RWPE2 (cell line): Measurements from ENCODE around the gene PHC2.

Experiments used
- ATAC-seq: fragments of 200-7000 bp; cut with Tn5 transposase; 3 replicates; pipeline ENCODE4 v1.9.1; 2021; ENCODE audit warnings: low read depth
- DNase-seq: peaks from one replicate; pipeline ENCODE4 v3.0.0-alpha.2; 2020; ENCODE audit warnings: low spot score
- H3K27ac ChIP-seq: fragments of 450-650 bp; 2 replicates; pipeline ENCODE4 v1.5.1; 2017; ENCODE audit warnings: mild to moderate bottlenecking; ENCODE audit not compliant: poor library complexity, severe bottlenecking
- H3K27me3 ChIP-seq: fragments of 250-450 bp; sonication (Bioruptor Pico); 2 replicates; pipeline ENCODE4 v1.5.1; 2021; ENCODE audit warnings: mild to moderate bottlenecking, moderate library complexity; ENCODE audit not compliant: insufficient read depth, poor library complexity, severe bottlenecking
- H3K36me3 ChIP-seq: fragments of 250-450 bp; sonication (Bioruptor Pico); 2 replicates; pipeline ENCODE4 v1.5.1; 2020; ENCODE audit warnings: low read depth, mild to moderate bottlenecking, moderate library complexity
- H3K4me1 ChIP-seq: fragments of 250-450 bp; sonication (Bioruptor Pico); 2 replicates; pipeline ENCODE4 v1.5.1; 2021; ENCODE audit warnings: mild to moderate bottlenecking, moderate library complexity; ENCODE audit not compliant: insufficient read depth, poor library complexity, severe bottlenecking
- H3K4me3 ChIP-seq: fragments of 250-450 bp; sonication (Bioruptor Pico); 2 replicates; pipeline ENCODE4 v1.5.1; 2021; ENCODE audit warnings: mild to moderate bottlenecking, moderate library complexity; ENCODE audit not compliant: severe bottlenecking
- H3K9me3 ChIP-seq: fragments of 250-450 bp; sonication (Bioruptor Pico); 2 replicates; pipeline ENCODE4 v1.5.1; 2021; ENCODE audit warnings: mild to moderate bottlenecking, moderate library complexity; ENCODE audit not compliant: severe bottlenecking
- TF ChIP-seq, protein P1 (sequence below): fragments of 450-650 bp; IDR thresholded peaks from one replicate; pipeline ENCODE4 v1.5.1; 2017; ENCODE audit warnings: mild to moderate bottlenecking, moderate library complexity; ENCODE audit not compliant: poor library complexity, severe bottlenecking

The PHC2 gene

DNA sequence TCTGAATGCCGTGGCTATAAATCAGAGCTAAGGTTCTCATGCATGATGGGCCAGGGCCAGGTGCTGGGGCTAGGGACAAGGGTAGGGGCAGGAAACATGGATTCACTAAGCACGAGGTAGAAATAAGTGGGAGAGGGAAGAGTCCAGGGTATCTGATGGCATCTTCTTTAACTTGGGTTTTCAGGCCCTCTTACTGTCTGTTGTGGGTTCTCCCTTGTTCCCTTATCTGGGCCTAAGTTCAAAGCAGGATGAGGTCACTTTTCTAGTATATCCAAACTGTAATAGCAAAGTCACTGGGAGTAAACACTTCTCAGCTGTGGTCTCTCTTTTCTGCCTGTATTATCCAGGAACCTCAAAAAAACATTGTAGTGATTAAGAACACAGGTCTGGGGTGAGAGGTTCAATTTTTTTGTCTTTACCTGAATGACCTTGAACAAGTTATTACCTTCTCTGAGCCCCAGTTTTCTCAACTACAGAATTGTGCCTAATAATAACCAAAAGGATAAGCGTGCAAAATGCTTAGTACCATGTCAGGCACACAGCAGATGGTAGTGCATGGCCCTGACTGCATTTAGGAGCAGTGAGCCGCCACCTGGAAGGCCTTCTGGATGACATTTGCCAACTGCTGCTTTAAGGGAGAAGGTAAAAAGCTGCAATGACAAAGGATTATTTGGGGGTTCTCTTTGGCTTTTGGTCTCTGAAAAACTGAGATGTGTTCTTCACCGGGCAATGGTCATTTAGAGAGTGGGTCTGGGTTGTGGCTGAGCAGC, 56.4 kb downstream of the PHC2 start:
- no peaks in the 10 kb centered on the region for H3K27me3 ChIP-seq
- TF ChIP-seq, protein P1, sequence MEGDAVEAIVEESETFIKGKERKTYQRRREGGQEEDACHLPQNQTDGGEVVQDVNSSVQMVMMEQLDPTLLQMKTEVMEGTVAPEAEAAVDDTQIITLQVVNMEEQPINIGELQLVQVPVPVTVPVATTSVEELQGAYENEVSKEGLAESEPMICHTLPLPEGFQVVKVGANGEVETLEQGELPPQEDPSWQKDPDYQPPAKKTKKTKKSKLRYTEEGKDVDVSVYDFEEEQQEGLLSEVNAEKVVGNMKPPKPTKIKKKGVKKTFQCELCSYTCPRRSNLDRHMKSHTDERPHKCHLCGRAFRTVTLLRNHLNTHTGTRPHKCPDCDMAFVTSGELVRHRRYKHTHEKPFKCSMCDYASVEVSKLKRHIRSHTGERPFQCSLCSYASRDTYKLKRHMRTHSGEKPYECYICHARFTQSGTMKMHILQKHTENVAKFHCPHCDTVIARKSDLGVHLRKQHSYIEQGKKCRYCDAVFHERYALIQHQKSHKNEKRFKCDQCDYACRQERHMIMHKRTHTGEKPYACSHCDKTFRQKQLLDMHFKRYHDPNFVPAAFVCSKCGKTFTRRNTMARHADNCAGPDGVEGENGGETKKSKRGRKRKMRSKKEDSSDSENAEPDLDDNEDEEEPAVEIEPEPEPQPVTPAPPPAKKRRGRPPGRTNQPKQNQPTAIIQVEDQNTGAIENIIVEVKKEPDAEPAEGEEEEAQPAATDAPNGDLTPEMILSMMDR = no peak
- no peak overlapping the region for H3K4me3 ChIP-seq
- H3K9me3 ChIP-seq = no peaks in the 10 kb centered on the region
- DNase-seq = no peak
- peaks cover 10% of the 10 kb centered on the region for H3K4me1 ChIP-seq
- H3K36me3 ChIP-seq = no peaks in the 10 kb centered on the region
- ATAC-seq = no peak
- no peak overlapping the region for H3K27ac ChIP-seq

DNA sequence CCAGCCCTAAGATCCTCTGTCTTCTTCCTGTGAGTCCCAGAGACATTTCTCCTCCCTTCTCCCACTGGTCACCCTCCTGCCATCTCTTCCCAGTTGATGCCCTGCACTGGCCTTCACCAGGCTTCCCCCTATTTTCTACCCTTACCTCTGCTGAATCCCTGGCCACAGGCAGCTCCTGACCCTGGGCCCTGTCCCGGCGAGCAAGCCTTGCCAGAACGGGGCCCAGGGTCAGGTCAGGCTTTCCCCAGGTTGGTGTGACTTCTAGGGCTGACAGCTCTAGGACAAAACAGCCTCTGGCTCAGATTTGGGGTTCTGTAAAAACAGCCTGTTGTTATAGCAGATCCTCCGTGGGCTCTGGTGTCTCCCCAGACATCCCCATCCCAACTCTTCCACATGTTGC, 57.3 kb downstream of the PHC2 start:
- Histone ChIP-seq H3K27ac (no peak overlapping the region), H3K4me1 (peaks cover 15% of the 10 kb centered on the region)
- ATAC-seq = no peak

DNA sequence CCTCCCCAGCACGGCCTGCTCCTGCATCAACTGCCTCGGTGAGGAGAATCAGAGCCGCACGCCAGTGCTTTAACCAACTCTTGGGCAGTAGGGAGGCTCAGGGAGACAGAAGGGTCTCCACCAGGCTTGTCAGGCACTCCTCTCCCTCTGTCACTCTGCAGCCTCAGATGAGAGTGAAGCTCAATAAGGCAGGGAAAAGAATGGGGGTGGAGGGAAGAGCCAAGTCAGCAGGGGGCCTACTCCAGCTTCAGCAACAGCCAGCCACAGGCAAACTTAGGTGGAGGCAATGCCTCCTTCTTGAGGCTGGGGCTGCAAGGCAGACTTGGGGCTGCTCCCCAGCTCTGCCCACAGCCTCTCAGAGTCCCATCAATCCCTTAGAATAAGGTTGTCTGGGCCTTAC, 58.2 kb downstream of the PHC2 start:
- ATAC-seq (no peak), DNase-seq (no peak)
- TF ChIP-seq, protein P1 = no peak
- Histone ChIP-seq H3K27ac (no peak overlapping the region), H3K36me3 (0 out of 2 replicates have a peak, but pooled peaks cover 4% of the 10 kb centered on the region), H3K4me1 (peaks cover 15% of the 10 kb centered on the region), H3K4me3 (no peak overlapping the region), H3K27me3 (no peaks in the 10 kb centered on the region), H3K9me3 (no peaks in the 10 kb centered on the region)

More for the DNA sequence above, 57.3 kb downstream of the PHC2 start:
- Histone ChIP-seq H3K4me3 (no peak overlapping the region), H3K9me3 (no peaks in the 10 kb centered on the region), H3K27me3 (no peaks in the 10 kb centered on the region), H3K36me3 (no peaks in the 10 kb centered on the region)
- no peak for DNase-seq
- TF ChIP-seq, protein P1 = no peak

DNA sequence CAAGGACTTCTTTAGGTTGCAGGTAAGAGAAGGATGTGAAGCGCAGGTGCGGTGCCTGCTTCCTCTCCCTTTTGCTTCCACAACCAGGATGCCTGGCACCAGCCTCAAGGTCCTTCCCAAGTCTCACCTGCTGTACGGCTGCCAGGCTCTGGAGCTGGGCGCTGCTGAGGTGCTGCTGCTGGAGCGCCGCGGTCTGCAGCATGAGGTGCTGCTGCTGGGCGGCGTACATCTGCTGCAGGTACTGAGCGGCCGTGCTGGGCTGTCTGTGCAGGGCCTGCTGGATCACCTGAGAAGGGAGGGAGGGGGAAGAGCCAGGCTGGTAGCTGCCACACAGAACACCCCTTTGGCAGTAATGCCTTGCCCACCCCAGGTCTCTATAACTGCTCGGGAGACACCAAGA, 58.7 kb downstream of the PHC2 start:
- ATAC-seq (no peak), DNase-seq (no peak)
- no peak overlapping the region for H3K4me3 ChIP-seq
- TF ChIP-seq, protein P1 = no peak
- H3K9me3 ChIP-seq = no peaks in the 10 kb centered on the region
- peaks cover 8% of the 10 kb centered on the region for H3K36me3 ChIP-seq
- H3K27me3 ChIP-seq = no peaks in the 10 kb centered on the region
- no peak overlapping the region for H3K27ac ChIP-seq
- H3K4me1 ChIP-seq = peaks cover 13% of the 10 kb centered on the region

DNA sequence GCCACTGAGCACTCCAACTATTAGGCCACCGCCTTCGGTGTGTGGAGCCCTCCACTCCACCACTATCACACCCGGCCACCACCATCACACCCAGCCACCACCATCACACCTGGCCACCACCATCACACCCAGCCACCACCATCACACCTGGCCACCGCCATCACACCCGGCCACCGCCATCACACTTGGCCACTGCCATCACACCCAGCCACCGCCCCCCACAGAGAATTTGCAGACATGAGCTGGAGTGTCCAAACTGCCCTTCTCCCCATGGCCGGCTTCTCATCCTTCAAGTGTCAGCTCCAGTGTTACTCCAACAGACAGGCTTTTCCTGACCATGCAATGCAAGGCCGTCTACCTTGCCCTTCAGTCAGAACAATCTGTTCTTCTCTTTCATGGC, 59.6 kb downstream of the PHC2 start:
- no peak overlapping the region for H3K27ac ChIP-seq
- DNase-seq = no peak
- TF ChIP-seq, protein P1 = no peak
- H3K4me1 ChIP-seq = peaks cover 10% of the 10 kb centered on the region
- no peak overlapping the region for H3K4me3 ChIP-seq
- no peak for ATAC-seq
- H3K27me3 ChIP-seq = no peaks in the 10 kb centered on the region
- no peaks in the 10 kb centered on the region for H3K9me3 ChIP-seq
- H3K36me3 ChIP-seq = peaks cover 17% of the 10 kb centered on the region
